Prostate gland (tissue), 2 donors: ENCODE measurements around the gene COLEC12.

Experiments
- POLR2A ChIP-seq: fragments of 450-650 bp; IDR thresholded peaks from one replicate; pipeline ENCODE4 v1.6.1; 2016; ENCODE audit warnings: antibody characterized with exemption, mild to moderate bottlenecking
- POLR2AphosphoS5 ChIP-seq: sonication (generic); formaldehyde crosslinking; IDR thresholded peaks from one replicate; pipeline ENCODE4 v1.6.1; 2017; ENCODE audit warnings: antibody characterized with exemption
- TF ChIP-seq, protein P1 (sequence below), 4 experiments: fragments of 200-600 bp in 2 of 4; fragments of 450-650 bp in 2 of 4; sonication (generic) in 2 of 4; IDR thresholded peaks; 1 replicate in 3 of 4; 2 replicates in 1 of 4; pipeline ENCODE4 v1.5.1; 2016 to 2019; ENCODE audit warnings: antibody characterized with exemption in 4 of 4, mild to moderate bottlenecking in 2 of 4, moderate library complexity in 2 of 4

DNA sequence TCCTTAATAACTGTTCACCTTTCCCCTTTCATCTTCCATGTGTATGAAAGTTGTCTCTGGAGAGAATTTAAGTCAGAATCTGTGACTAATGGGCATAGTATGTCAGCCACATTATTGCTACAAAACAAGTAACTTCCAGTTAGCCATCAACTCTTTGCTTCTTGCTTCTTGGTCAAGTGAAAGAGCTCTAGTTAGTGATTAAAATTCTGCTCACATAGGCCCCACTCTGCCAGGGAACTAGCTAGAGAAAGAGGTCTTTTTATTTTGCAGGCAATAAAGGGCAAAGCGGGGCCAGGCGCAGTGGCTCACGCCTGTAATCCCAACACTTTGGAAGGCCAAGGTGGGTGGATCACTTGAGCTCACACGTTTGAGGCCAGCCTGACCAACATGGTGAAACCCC is 64.6 kb downstream of the COLEC12 start:
- TF ChIP-seq POLR2AphosphoS5, result no peak
- TF ChIP-seq, protein P1, sequence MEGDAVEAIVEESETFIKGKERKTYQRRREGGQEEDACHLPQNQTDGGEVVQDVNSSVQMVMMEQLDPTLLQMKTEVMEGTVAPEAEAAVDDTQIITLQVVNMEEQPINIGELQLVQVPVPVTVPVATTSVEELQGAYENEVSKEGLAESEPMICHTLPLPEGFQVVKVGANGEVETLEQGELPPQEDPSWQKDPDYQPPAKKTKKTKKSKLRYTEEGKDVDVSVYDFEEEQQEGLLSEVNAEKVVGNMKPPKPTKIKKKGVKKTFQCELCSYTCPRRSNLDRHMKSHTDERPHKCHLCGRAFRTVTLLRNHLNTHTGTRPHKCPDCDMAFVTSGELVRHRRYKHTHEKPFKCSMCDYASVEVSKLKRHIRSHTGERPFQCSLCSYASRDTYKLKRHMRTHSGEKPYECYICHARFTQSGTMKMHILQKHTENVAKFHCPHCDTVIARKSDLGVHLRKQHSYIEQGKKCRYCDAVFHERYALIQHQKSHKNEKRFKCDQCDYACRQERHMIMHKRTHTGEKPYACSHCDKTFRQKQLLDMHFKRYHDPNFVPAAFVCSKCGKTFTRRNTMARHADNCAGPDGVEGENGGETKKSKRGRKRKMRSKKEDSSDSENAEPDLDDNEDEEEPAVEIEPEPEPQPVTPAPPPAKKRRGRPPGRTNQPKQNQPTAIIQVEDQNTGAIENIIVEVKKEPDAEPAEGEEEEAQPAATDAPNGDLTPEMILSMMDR (IDR thresholded peaks at IDR 0.05), result no peak
- TF ChIP-seq POLR2A, result no peak
